IMR-90 (cell line): ENCODE measurements around the gene TMEM86B. TPM values are rescaled to one million over a fixed set of nuclear protein-coding genes. Genes with fewer than 3 reads are reported as not detected.
A peak's percentile ranks its signal among the peaks of the same experiment; 100 is the strongest.

Source experiments
- ATAC-seq: fragments of 200-7000 bp; cut with Tn5 transposase; 2 replicates; pipeline ENCODE4 v1.9.1; 2020; ENCODE audit warnings: low read depth, mild to moderate bottlenecking, moderate library complexity
- BruUV-seq: library from RNA; stranded (reverse); fragments of 400-500 nt; replicated peaks from 2 replicates; lab custom pipeline; 2021; lab: Mats Ljungman, UMichigan
- CTCF ChIA-PET: fragments of 300-600 bp; formaldehyde crosslinking; extraction: SDS; loops from one replicate; lab custom pipeline; 2021; ENCODE audit warnings: antibody characterized with exemption; lab: Yijun Ruan, JAX
- POLR2A ChIA-PET: fragments of 300-600 bp; sonication (Branson Sonifier 250); formaldehyde crosslinking; loops from one replicate; lab custom pipeline; 2022; ENCODE audit warnings: antibody characterized with exemption; ENCODE audit not compliant: unreplicated experiment; lab: Charles Lee
- DNase-seq: peaks from one replicate; pipeline ENCODE4 v3.0.0; 2013
- H2AFZ ChIP-seq: replicated peaks from 2 replicates; pipeline ENCODE3; 2013; ENCODE audit warnings: low read length, mild to moderate bottlenecking; ENCODE audit not compliant: poor library complexity
- H2AK5ac ChIP-seq: 2 replicates; pipeline ENCODE4 v1.6.1; 2013; ENCODE audit warnings: low read depth, low read length, inconsistent platforms
- H2AK9ac ChIP-seq: replicated peaks from 2 replicates; pipeline ENCODE3; 2013; ENCODE audit warnings: mild to moderate bottlenecking, low read depth, low read length, moderate library complexity; ENCODE audit not compliant: poor library complexity
- H2BK120ac ChIP-seq: 2 replicates; pipeline ENCODE4 v1.6.1; 2013; ENCODE audit warnings: low read depth, low read length, inconsistent platforms
- H2BK15ac ChIP-seq: 3 replicates; pipeline ENCODE4 v1.6.1; 2013; ENCODE audit warnings: low read depth, low read length, inconsistent platforms
- H2BK20ac ChIP-seq: 2 replicates; pipeline ENCODE4 v1.6.1; 2013; ENCODE audit warnings: low read depth, mild to moderate bottlenecking, inconsistent platforms, low read length, moderate library complexity
- H2BK5ac ChIP-seq: 2 replicates; pipeline ENCODE4 v1.6.1; 2013; ENCODE audit warnings: mild to moderate bottlenecking, low read depth, low read length, inconsistent platforms; ENCODE audit not compliant: poor library complexity, severe bottlenecking
- H3K14ac ChIP-seq: replicated peaks from 2 replicates; pipeline ENCODE4 v1.6.1; 2013; ENCODE audit warnings: low read depth, low read length, inconsistent platforms
- H3K18ac ChIP-seq: 2 replicates; pipeline ENCODE4 v1.6.1; 2013; ENCODE audit warnings: low read depth, low read length, control low read depth
- H3K23ac ChIP-seq: 2 replicates; pipeline ENCODE4 v1.6.1; 2013; ENCODE audit warnings: low read depth, low read length, inconsistent platforms
- H3K27ac ChIP-seq: 2 replicates; pipeline ENCODE4 v1.5.1; 2013; ENCODE audit warnings: mild to moderate bottlenecking, control low read depth, low read length; ENCODE audit not compliant: insufficient read depth
- H3K27me3 ChIP-seq: 2 replicates; pipeline ENCODE4 v1.6.1; 2013; ENCODE audit warnings: low read length; ENCODE audit not compliant: control insufficient read depth, insufficient read depth
- H3K36me3 ChIP-seq: 2 replicates; pipeline ENCODE4 v1.6.1; 2013; ENCODE audit warnings: low read length, mixed read lengths; ENCODE audit not compliant: control insufficient read depth, insufficient read depth
- H3K4ac ChIP-seq: 2 replicates; pipeline ENCODE4 v1.6.1; 2013; ENCODE audit warnings: low read depth, low read length, inconsistent platforms
- H3K4me1 ChIP-seq: 2 replicates; pipeline ENCODE4 v1.6.1; 2013; ENCODE audit warnings: low read length, mixed read lengths; ENCODE audit not compliant: control insufficient read depth, insufficient read depth
- H3K4me2 ChIP-seq: 2 replicates; pipeline ENCODE4 v1.6.1; 2013; ENCODE audit warnings: low read depth, mild to moderate bottlenecking, control low read depth, low read length, moderate library complexity
- H3K4me3 ChIP-seq: 2 replicates; pipeline ENCODE4 v1.5.1; 2013; ENCODE audit warnings: low read depth, mild to moderate bottlenecking, control low read depth, low read length, moderate library complexity; ENCODE audit not compliant: insufficient read depth
- H3K56ac ChIP-seq: 2 replicates; pipeline ENCODE4 v1.6.1; 2013; ENCODE audit warnings: low read length, inconsistent platforms; ENCODE audit not compliant: insufficient read depth; ENCODE audit errors: extremely low read depth
- H3K79me1 ChIP-seq, 2 experiments: 2 replicates each; pipeline ENCODE4 v1.6.1; 2013; ENCODE audit warnings: low read length in 2 of 2, inconsistent platforms in 1 of 2, low read depth in 1 of 2
- H3K9ac ChIP-seq: 2 replicates; pipeline ENCODE4 v1.6.1; 2013; ENCODE audit warnings: low read depth, low read length, control low read depth
- H3K9me1 ChIP-seq: 2 replicates; pipeline ENCODE4 v1.6.1; 2013; ENCODE audit warnings: low read length, inconsistent platforms; ENCODE audit not compliant: insufficient read depth
- H3K9me3 ChIP-seq: 2 replicates; pipeline ENCODE4 v1.6.1; 2013; ENCODE audit warnings: low read length; ENCODE audit not compliant: control insufficient read depth, insufficient read depth
- H4K20me1 ChIP-seq: 2 replicates; pipeline ENCODE4 v1.6.1; 2013; ENCODE audit warnings: low read length, inconsistent platforms; ENCODE audit not compliant: insufficient read depth
- H4K5ac ChIP-seq: 2 replicates; pipeline ENCODE4 v1.6.1; 2013; ENCODE audit warnings: mild to moderate bottlenecking, low read depth, low read length, control low read depth
- H4K8ac ChIP-seq, 2 experiments: 2 replicates each; pipeline ENCODE4 v1.6.1; 2013; ENCODE audit warnings: low read depth in 2 of 2, low read length in 2 of 2, control low read depth in 1 of 2, inconsistent platforms in 1 of 2
- H4K91ac ChIP-seq: 2 replicates; pipeline ENCODE4 v1.6.1; 2013; ENCODE audit warnings: low read depth, low read length, inconsistent platforms; ENCODE audit not compliant: insufficient read depth
- CHD1 ChIP-seq: IDR thresholded peaks from 2 replicates; pipeline ENCODE4 v1.6.1; 2012; ENCODE audit warnings: low read depth, low read length, improper control_type of control experiment
- MAZ ChIP-seq: IDR thresholded peaks from 2 replicates; pipeline ENCODE4 v1.6.1; 2012; ENCODE audit warnings: low read depth, mild to moderate bottlenecking, low read length, improper control_type of control experiment, moderate library complexity, borderline replicate concordance
- RCOR1 ChIP-seq: IDR thresholded peaks from 2 replicates; pipeline ENCODE4 v1.6.1; 2012; ENCODE audit warnings: mild to moderate bottlenecking, low read length, improper control_type of control experiment; ENCODE audit not compliant: insufficient replicate concordance
- WGBS, 2 experiments: methylation state at CpG; one replicate each; pipeline versions ENCODE4 v1.1.5 to v1.1.7; 2013; ENCODE audit warnings: missing lambda C conversion rate in 2 of 2; ENCODE audit not compliant: insufficient read length in 1 of 2; ENCODE audit errors: extremely low coverage in 2 of 2; 5-methylcytosine and 5-hydroxymethylcytosine counted together
- dilution Hi-C: fragments of 300-500 bp; cut with HindIII; formaldehyde crosslinking; loops from one replicate; pipeline ENCODE4 v1.14.3; 2018; ENCODE audit warnings: low sequenced_read_pairs; ENCODE audit not compliant: unreplicated experiment
- in situ Hi-C: fragments of 300-500 bp; cut with MboI; formaldehyde crosslinking; loops from 3 replicates; pipeline ENCODE4 v1.14.3; 2019; ENCODE audit warnings: low sequenced_read_pairs, inconsistent platforms, mixed read lengths
- intact Hi-C: fragments of 100-400 bp; cut with micrococcal nuclease; formaldehyde crosslinking; loops from 2 replicates; pipeline ENCODE4 v1.10.0; 2022
- polyA plus RNA-seq, 3 experiments: library from polyadenylated mRNA; depleted of rRNA; stranded (reverse); fragments of >200 nt; gene quantifications; 2 replicates each; pipeline ENCODE4 v1.2.3, GENCODE V29; 2012; ENCODE audit warnings: low replicate concordance in 1 of 3
- total RNA-seq: library from RNA; depleted of rRNA; stranded (reverse); fragments of >200 nt; gene quantifications from 2 replicates; pipeline ENCODE4 v1.2.3, GENCODE V29; 2012
- TF ChIP-seq, protein P1 (sequence below): fragments of 150-350 bp; IDR thresholded peaks from 2 replicates; pipeline ENCODE4 v1.6.1; 2017; ENCODE audit warnings: mild to moderate bottlenecking, antibody characterized with exemption, low read length, low read depth
- TF ChIP-seq, protein P2 (sequence below): conservative IDR thresholded peaks from 2 replicates; pipeline ENCODE4 v1.5.1; 2012; ENCODE audit warnings: mild to moderate bottlenecking, low read depth, low read length, improper control_type of control experiment

The TMEM86B gene
- total and polyA plus RNA-seq, 2 of the 4 experiments (the other 2 are of a cell fraction) = 0.18 to 2.4 TPM

DNA sequence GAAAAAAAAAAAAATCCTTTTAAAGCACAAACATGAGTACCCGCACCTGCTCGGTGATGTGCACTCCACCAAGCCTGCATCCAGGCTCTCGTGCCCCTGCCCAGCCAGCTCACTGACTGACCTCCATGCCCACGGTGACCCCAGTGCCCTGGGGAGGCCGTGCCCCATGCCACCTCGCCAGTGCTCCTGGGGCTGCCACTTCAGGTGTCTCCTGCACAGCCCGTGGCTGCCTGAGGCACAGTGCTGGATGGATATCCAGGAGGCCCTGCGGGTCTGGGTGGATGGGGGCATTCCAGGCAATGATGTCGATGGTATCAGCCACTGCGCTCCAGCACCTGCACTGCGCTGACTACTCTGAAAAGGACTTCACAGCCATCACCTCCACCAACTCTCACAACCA is 21.3 kb upstream of the TMEM86B start (continued):
- TF ChIP-seq, protein P1, sequence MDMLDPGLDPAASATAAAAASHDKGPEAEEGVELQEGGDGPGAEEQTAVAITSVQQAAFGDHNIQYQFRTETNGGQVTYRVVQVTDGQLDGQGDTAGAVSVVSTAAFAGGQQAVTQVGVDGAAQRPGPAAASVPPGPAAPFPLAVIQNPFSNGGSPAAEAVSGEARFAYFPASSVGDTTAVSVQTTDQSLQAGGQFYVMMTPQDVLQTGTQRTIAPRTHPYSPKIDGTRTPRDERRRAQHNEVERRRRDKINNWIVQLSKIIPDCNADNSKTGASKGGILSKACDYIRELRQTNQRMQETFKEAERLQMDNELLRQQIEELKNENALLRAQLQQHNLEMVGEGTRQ = no peak

GRCh38 chr19:55248704-55249103 is 20.1 kb upstream of the TMEM86B start:
- H3K9ac ChIP-seq = no peak overlapping the region
- no peak overlapping the region for H3K18ac ChIP-seq
- no TSS peak for BruUV-seq
- no peak overlapping the region for H2BK20ac ChIP-seq
- 0 out of 2 replicates have a peak, but pooled peaks cover 1% of the 10 kb centered on the region for H3K4me1 ChIP-seq
- no peak overlapping the region for H2AK5ac ChIP-seq
- no peak overlapping the region for H4K8ac ChIP-seq
- H4K91ac ChIP-seq = no peak overlapping the region
- H2AK9ac ChIP-seq = peak overlapping the region; percentile 70
- no peak overlapping the region for H3K4ac ChIP-seq
- H4K5ac ChIP-seq = no peak overlapping the region
- dilution Hi-C loops (no loop called here), intact Hi-C loops (no loop called here), in situ Hi-C loops (no loop called here)
- ChIA-PET POLR2A (no interaction called here), CTCF (no interaction called here)
- H3K79me1 ChIP-seq = peaks cover 12 to 87% of the 10 kb centered on the region in 2 experiments
- no peak overlapping the region for H3K23ac ChIP-seq
- peaks cover 76% of the 10 kb centered on the region for H4K20me1 ChIP-seq
- WGBS, 2 experiments = 94% methylated on average over 3 of the region's 9 CpGs; no CpG with 5 or more reads in 1 of the 2 experiments
- H3K14ac ChIP-seq = no peak overlapping the region
- H3K27me3 ChIP-seq = no peaks in the 10 kb centered on the region
- H3K36me3 ChIP-seq = peaks cover 26% of the 10 kb centered on the region
- ATAC-seq (no peak), DNase-seq (no peak)
- TF ChIP-seq, protein P2, sequence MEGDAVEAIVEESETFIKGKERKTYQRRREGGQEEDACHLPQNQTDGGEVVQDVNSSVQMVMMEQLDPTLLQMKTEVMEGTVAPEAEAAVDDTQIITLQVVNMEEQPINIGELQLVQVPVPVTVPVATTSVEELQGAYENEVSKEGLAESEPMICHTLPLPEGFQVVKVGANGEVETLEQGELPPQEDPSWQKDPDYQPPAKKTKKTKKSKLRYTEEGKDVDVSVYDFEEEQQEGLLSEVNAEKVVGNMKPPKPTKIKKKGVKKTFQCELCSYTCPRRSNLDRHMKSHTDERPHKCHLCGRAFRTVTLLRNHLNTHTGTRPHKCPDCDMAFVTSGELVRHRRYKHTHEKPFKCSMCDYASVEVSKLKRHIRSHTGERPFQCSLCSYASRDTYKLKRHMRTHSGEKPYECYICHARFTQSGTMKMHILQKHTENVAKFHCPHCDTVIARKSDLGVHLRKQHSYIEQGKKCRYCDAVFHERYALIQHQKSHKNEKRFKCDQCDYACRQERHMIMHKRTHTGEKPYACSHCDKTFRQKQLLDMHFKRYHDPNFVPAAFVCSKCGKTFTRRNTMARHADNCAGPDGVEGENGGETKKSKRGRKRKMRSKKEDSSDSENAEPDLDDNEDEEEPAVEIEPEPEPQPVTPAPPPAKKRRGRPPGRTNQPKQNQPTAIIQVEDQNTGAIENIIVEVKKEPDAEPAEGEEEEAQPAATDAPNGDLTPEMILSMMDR = no peak
- TF ChIP-seq RCOR1 = no peak
- no peak for TF ChIP-seq MAZ
- TF ChIP-seq CHD1 = no peak
- H3K9me3 ChIP-seq = no peaks in the 10 kb centered on the region
- H3K56ac ChIP-seq = no peak overlapping the region
- no peak overlapping the region for H3K4me2 ChIP-seq
- H2BK5ac ChIP-seq = no peak overlapping the region
- H3K9me1 ChIP-seq = peaks cover 23% of the 10 kb centered on the region
- no peak overlapping the region for H2BK120ac ChIP-seq
- H3K27ac ChIP-seq = no peak overlapping the region
- H2BK15ac ChIP-seq = no peak overlapping the region
- peak overlapping the region; percentile 43 for H2AFZ ChIP-seq
- no peak overlapping the region for H3K4me3 ChIP-seq
